ENCODE results near the gene ABHD1.

GRCh38 chr2:27089111-27089954 lies 34.3 kb upstream of the ABHD1 start:
- TF ChIP-seq CTCF (conservative IDR thresholded peaks at IDR 0.05; ENCODE audit: low read length): no peak
- TF ChIP-seq EZH2phosphoT487 (IDR thresholded peaks at IDR 0.05; ENCODE audit: borderline replicate concordance): no peak

All from Loucy (cell line).